ENCODE measurements around the gene ARMC5.
A peak's percentile ranks its signal among the peaks of the same experiment; 100 is the strongest.
"Not testable (repeated sequence)": the region's sequence is repeated elsewhere in the genome, so short reads cannot be mapped to it uniquely, and the experiment has no call there.

ARMC5 gene

DNA sequence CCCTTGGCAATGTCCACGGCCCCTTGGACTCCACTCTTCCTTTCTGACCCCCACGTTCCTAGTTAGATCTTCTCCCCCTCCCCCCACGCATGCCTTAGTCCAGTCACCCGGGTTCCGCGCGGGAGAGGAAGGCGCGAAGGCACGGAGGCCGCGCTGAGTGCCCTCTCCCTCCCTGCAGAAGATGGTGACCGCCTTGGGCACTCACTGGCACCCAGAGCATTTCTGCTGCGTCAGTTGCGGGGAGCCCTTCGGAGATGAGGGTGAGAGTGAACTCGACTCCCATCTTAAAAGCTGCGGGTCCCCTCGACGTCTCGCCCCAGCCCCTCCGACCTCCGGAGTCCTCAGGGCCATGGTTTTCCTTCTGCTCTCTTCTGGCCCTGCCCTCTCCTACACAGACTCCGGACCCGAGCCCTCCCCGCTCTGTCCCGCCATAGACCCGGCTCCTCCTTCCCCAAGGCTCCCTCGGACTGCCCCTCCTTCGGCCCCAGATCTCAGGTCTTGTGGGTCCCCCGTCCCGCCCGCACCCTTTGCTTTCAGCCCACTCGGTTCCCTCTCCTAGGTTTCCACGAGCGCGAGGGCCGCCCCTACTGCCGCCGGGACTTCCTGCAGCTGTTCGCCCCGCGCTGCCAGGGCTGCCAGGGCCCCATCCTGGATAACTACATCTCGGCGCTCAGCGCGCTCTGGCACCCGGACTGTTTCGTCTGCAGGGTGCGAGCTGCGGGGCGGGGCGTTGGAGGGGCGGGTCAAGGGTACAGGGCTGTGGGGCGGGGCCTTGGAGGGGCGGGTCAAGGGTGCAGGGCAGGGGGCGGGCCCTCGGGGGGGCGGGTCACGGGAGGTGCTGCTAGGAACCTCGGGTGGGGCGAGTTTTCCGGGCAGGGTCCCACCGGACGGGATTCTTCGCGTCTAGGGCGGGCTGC is 17.3 kb downstream of the ARMC5 start:
- DNase-seq (ENCODE audit: insufficient read length, low spot score) (peak; percentile 97), FAIRE-seq (no peak)
- TF ChIP-seq, protein P1, sequence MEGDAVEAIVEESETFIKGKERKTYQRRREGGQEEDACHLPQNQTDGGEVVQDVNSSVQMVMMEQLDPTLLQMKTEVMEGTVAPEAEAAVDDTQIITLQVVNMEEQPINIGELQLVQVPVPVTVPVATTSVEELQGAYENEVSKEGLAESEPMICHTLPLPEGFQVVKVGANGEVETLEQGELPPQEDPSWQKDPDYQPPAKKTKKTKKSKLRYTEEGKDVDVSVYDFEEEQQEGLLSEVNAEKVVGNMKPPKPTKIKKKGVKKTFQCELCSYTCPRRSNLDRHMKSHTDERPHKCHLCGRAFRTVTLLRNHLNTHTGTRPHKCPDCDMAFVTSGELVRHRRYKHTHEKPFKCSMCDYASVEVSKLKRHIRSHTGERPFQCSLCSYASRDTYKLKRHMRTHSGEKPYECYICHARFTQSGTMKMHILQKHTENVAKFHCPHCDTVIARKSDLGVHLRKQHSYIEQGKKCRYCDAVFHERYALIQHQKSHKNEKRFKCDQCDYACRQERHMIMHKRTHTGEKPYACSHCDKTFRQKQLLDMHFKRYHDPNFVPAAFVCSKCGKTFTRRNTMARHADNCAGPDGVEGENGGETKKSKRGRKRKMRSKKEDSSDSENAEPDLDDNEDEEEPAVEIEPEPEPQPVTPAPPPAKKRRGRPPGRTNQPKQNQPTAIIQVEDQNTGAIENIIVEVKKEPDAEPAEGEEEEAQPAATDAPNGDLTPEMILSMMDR (IDR thresholded peaks at IDR 0.05; ENCODE audit: insufficient read depth, missing control alignments), result no peak

DNA sequence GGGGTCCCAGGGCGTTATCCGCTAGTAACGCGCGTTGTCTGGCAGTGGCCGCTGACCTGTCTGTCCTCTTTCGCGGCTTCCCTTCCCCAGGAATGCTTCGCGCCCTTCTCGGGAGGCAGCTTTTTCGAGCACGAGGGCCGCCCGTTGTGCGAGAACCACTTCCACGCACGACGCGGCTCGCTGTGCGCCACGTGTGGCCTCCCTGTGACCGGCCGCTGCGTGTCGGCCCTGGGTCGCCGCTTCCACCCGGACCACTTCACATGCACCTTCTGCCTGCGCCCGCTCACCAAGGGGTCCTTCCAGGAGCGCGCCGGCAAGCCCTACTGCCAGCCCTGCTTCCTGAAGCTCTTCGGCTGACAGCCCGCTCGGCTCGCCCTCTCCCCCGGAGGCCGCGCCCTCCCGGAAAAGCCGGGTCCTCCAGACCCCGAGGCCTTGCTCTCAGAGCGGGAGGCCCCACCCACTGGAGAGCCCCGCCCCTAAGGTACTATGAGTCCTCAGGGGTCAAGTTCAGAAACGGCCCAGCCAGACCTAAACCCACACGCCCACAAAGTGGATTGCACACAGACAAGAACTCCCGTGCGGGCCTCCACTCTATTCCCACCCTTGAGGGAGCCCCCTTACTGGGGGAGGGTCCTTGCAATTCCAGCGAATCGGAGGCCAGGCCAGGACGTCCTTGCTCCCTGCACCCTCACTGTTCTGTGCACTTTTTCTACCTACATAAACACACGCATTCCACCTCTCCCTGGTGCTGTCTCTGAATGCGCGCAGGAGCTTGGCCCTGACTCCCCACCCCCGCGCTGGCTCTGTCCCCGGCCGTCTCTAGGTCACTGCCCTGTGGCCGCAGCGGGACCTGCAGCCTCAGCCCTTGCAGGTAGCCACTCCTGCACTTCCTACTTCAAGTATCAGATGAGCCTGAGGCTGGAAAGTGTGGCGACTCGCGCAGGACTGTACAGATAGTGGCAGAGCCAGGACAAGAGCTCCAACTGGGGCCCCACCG is 18.2 kb downstream of the ARMC5 start:
- TF ChIP-seq, protein P1 (IDR thresholded peaks at IDR 0.05; ENCODE audit: insufficient read depth, missing control alignments), result no peak
- no peak for FAIRE-seq
- peak; percentile 75 for DNase-seq (ENCODE audit: insufficient read length, low spot score)

DNA sequence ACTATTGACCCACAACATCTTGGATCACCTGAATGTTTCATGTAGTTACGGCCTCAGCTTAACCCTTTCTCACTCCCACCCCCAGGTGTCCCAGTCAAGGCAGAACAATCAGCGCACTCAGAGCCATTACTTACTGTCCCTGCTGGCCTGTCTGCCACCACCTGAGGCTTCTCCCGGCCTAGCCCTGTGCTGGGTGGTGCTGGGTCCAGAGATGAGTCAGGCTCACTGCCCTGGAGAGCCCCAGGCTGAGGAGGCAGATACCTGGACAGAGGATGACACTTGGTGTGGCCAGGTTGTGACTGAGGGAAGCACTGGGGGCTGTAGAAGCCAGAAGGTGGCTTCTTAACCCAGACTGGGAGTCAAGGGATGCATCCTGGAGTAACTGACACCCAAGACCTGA is 19.7 kb downstream of the ARMC5 start:
- no peak for DNase-seq (ENCODE audit: insufficient read length, low spot score)
- no peak for FAIRE-seq
- TF ChIP-seq, protein P1 (IDR thresholded peaks at IDR 0.05; ENCODE audit: insufficient read depth, missing control alignments), result no peak

DNA sequence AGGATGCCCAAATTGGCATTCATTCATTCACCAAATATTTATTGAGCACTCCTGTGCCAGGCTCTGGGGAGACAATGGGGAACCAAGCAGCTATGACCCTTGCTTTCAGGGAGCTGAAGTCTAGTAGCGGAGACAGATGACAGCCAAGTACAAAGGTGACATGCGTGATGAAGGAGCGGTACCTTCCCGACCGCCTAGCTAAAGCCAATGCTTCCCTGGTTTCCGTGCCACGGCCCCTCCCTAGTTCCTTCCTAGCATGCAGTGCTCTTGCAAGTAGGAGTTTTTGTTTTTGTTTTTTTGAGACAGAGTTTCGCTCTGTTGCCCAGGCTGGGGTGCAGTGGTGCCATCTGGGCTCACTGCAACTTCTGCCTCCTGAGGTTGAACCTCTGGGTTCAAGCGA is 20.4 kb downstream of the ARMC5 start:
- TF ChIP-seq, protein P1 (IDR thresholded peaks at IDR 0.05; ENCODE audit: insufficient read depth, missing control alignments), result no peak
- FAIRE-seq (no peak), DNase-seq (ENCODE audit: insufficient read length, low spot score) (no peak)

DNA sequence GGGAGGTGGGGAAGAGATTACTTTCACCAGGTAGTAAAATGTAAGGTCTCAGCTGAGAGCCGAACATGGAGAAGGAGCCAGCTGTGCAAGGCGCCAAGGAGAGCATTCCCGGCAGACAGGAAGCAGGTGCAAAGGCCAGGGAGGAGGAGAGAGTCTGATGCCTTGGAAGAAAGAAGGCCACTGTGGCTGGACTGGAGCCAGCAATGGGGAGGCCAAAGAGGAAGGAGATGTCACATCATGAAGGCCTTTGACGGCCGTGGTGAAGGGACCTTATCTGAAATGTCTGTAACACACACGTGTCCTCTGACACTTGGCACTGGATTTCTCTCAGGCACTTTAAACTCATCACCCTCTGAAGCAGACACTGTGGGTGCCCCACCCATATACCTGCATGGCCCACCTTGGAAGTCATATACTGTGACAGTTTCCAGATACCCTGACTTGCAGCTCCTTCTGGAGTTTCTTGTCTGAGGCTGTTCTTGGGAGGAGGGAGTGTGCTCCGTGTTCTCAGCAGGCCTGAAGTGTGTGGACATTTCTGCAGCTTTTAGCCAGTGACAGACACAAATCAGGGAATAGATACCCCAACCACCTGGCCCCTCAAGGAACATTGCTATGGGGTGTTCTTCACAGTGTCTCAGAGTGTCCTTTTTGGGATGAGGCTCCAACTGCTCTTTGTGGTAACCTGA is 21.7 kb downstream of the ARMC5 start:
- FAIRE-seq (no peak), DNase-seq (ENCODE audit: insufficient read length, low spot score) (no peak)
- TF ChIP-seq, protein P1 (IDR thresholded peaks at IDR 0.05; ENCODE audit: insufficient read depth, missing control alignments), result no peak

DNA sequence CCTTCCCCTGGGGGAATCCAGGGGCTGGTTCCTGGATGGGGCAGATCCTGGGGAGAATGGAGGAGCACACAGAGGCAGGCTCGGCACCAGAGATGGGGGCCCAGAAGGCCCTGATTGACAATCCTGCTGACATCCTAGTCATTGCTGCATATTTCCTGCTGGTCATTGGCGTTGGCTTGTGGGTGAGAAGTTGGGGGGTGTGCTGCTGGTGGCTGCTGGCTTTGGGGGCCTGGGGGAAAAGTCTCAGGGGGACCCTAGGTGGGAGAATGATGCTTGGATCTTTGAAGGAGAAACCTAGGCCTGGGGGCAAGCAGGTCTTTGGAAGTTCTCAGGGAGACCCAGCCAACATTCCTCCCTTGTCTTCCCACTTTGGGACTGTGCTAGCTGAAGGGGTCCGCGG is 23.8 kb downstream of the ARMC5 start, which contains the start of gene SLC5A2:
TSS of gene SLC5A2 (plus strand) at position 43 of the 400 bp plus-strand sequence. CDS start at position 57, 14 bp downstream.
- FAIRE-seq, result no peak
- no peak for DNase-seq (ENCODE audit: insufficient read length, low spot score)

DNA sequence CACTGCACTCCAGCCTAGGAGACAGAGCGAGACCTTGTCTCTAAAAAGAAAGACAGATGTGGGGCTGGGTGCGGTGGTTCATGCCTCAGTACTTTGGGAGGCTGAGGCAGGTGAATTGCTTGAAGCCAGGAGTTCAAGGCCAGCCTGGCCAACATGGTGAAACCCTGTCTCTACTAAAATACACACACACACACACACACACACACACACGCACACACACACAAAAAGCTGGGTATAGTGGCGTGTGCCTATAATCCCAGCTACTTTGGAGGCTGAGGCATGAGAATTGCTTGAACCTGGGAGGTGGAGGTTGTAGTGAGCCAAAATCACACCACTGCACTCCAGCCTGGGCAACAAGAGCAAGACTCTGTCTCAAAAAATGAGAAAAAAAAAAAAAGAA is 24.7 kb downstream of the ARMC5 start:
- not testable (repeated sequence) for FAIRE-seq

More for the DNA sequence above, 23.8 kb downstream of the ARMC5 start, which contains the start of gene SLC5A2:
- TF ChIP-seq, protein P1 (IDR thresholded peaks at IDR 0.05; ENCODE audit: insufficient read depth, missing control alignments), result no peak

More for the DNA sequence above, 24.7 kb downstream of the ARMC5 start:
- not testable (repeated sequence) for DNase-seq (ENCODE audit: insufficient read length, low spot score)

All from D721Med (cell line).